GM12878 (cell line): ENCODE data around the gene SNX10. TPM values are rescaled to one million over a fixed set of nuclear protein-coding genes. Genes with fewer than 3 reads are reported as not detected.

Experiments used
- ATAC-seq: fragments of 200-7000 bp; cut with Tn5 transposase; 3 replicates; pipeline ENCODE4 v1.9.1; 2020; ENCODE audit warnings: mild to moderate bottlenecking, moderate library complexity
- BruUV-seq: library from RNA; stranded (reverse); fragments of 400-500 nt; replicated peaks from 2 replicates; lab custom pipeline; 2021; lab: Mats Ljungman, UMichigan
- CTCF ChIA-PET: fragments of 300-600 bp; sonication (Branson Sonifier 250); formaldehyde crosslinking; extraction: SDS; loops from one replicate; lab custom pipeline; 2021; ENCODE audit warnings: inconsistent platforms; lab: Yijun Ruan, JAX
- POLR2A ChIA-PET: fragments of 350-600 bp; formaldehyde crosslinking; extraction: SDS; loops from one replicate; lab custom pipeline; 2021; ENCODE audit warnings: inconsistent platforms; lab: Charles Lee
- RAD21 ChIA-PET: fragments of 300-600 bp; sonication (Branson Sonifier 250); formaldehyde crosslinking; loops from one replicate; lab custom pipeline; 2023; ENCODE audit warnings: antibody characterized with exemption; ENCODE audit not compliant: unreplicated experiment; lab: Charles Lee
- SMC1A ChIA-PET: fragments of 300-600 bp; sonication (Branson Sonifier 250); formaldehyde crosslinking; loops from one replicate; lab custom pipeline; 2023; ENCODE audit not compliant: unreplicated experiment, uncharacterized antibody; lab: Charles Lee
- DNase-seq: peaks from one replicate; pipeline ENCODE4 v3.0.0-alpha.2; 2011; ENCODE audit warnings: low read depth, low spot score
- FAIRE-seq: peaks from 3 replicates; lab custom pipeline; 2011; peaks lifted over from hg19 to GRCh38; lab: Jason Lieb, UNC
- H2AFZ ChIP-seq: 2 replicates; pipeline ENCODE4 v1.6.0; 2011; ENCODE audit warnings: low read depth, low read length, control low read depth; ENCODE audit not compliant: control insufficient read depth
- H3K27ac ChIP-seq: 2 replicates; pipeline ENCODE4 v1.5.1; 2011; ENCODE audit warnings: control low read depth; ENCODE audit not compliant: control insufficient read depth, insufficient read depth
- H3K27me3 ChIP-seq, 2 experiments: replicated peaks in 1 of 2; 2 replicates each; pipeline versions ENCODE4 v1.6.0 to v1.6.1; 2011; ENCODE audit warnings: low read length in 1 of 2; ENCODE audit not compliant: control insufficient read depth in 2 of 2, insufficient read depth in 2 of 2
- H3K36me3 ChIP-seq, 2 experiments: 2 replicates each; pipeline ENCODE4 v1.5.1; 2011; ENCODE audit warnings: low read length in 1 of 2; ENCODE audit not compliant: control insufficient read depth in 2 of 2, insufficient read depth in 2 of 2
- H3K4me1 ChIP-seq: 2 replicates; pipeline ENCODE4 v1.6.1; 2011; ENCODE audit warnings: mild to moderate bottlenecking, low read length, moderate library complexity, mixed read lengths; ENCODE audit not compliant: control insufficient read depth, insufficient read depth
- H3K4me2 ChIP-seq: 2 replicates; pipeline ENCODE4 v1.6.0; 2011; ENCODE audit warnings: control low read depth; ENCODE audit not compliant: control insufficient read depth, insufficient read depth
- H3K4me3 ChIP-seq: fragments of 200-600 bp; sonication (generic); 2 replicates; pipeline ENCODE4 v1.5.1; 2016
- H3K79me2 ChIP-seq: 2 replicates; pipeline ENCODE4 v1.6.0; 2011; ENCODE audit warnings: low read length; ENCODE audit not compliant: control insufficient read depth, insufficient read depth
- H3K9ac ChIP-seq: 2 replicates; pipeline ENCODE4 v1.8.0; 2011; ENCODE audit warnings: low read length, control low read depth, mixed read lengths; ENCODE audit not compliant: control insufficient read depth, insufficient read depth
- H3K9me3 ChIP-seq: replicated peaks from 3 replicates; pipeline ENCODE4 v1.5.1; 2011; ENCODE audit warnings: mild to moderate bottlenecking, low read length; ENCODE audit not compliant: control insufficient read depth, insufficient read depth
- H4K20me1 ChIP-seq: 2 replicates; pipeline ENCODE4 v1.6.0; 2011; ENCODE audit not compliant: control insufficient read depth, insufficient read depth
- CBX5 ChIP-seq: sonication (generic); IDR thresholded peaks from 2 replicates; pipeline ENCODE4 v1.6.1; 2016; ENCODE audit warnings: low read depth, moderate library complexity, mild to moderate bottlenecking, inconsistent platforms
- DPF2 ChIP-seq: fragments of 450-650 bp; IDR thresholded peaks from 2 replicates; pipeline ENCODE4 v1.6.1; 2017; ENCODE audit warnings: mild to moderate bottlenecking
- FOXK2 ChIP-seq: fragments of 450-650 bp; IDR thresholded peaks from 2 replicates; pipeline ENCODE4 v1.6.1; 2017; ENCODE audit warnings: mild to moderate bottlenecking, moderate library complexity
- KLF5 ChIP-seq: fragments of 450-650 bp; IDR thresholded peaks from 2 replicates; pipeline ENCODE4 v1.6.1; 2014; ENCODE audit warnings: mild to moderate bottlenecking; ENCODE audit not compliant: partially characterized antibody
- LARP7 ChIP-seq: fragments of 450-650 bp; IDR thresholded peaks from 2 replicates; pipeline ENCODE4 v1.6.1; 2017; ENCODE audit warnings: mild to moderate bottlenecking
- NR2C1 ChIP-seq: fragments of 450-650 bp; IDR thresholded peaks from 2 replicates; pipeline ENCODE4 v1.6.1; 2017; ENCODE audit warnings: antibody characterized with exemption, mild to moderate bottlenecking, moderate library complexity
- NR2C2 ChIP-seq: IDR thresholded peaks from 2 replicates; pipeline ENCODE4 v1.6.1; 2011; ENCODE audit warnings: borderline replicate concordance, low read depth; ENCODE audit not compliant: control insufficient read depth, insufficient read length
- PAX8 ChIP-seq: fragments of 450-650 bp; IDR thresholded peaks from 2 replicates; pipeline ENCODE4 v1.6.1; 2017; ENCODE audit warnings: mild to moderate bottlenecking, moderate library complexity
- POLR2AphosphoS5 ChIP-seq: IDR thresholded peaks from 2 replicates; pipeline ENCODE4 v1.6.1; 2011; ENCODE audit warnings: mild to moderate bottlenecking, low read length, inconsistent platforms
- POU2F2 ChIP-seq: IDR thresholded peaks from 3 replicates; pipeline ENCODE4 v1.6.1; 2011; ENCODE audit warnings: low read depth, mild to moderate bottlenecking, low read length, borderline replicate concordance
- SMC3 ChIP-seq: IDR thresholded peaks from 2 replicates; pipeline ENCODE4 v1.6.1; 2011; ENCODE audit warnings: low read length, improper control_type of control experiment, borderline replicate concordance
- SREBF1 ChIP-seq: IDR thresholded peaks from 2 replicates; pipeline ENCODE4 v1.6.1; 2012; ENCODE audit warnings: mild to moderate bottlenecking, low read length
- YY1 ChIP-seq: IDR thresholded peaks from 2 replicates; pipeline ENCODE4 v1.6.1; 2011; ENCODE audit warnings: low read depth, mild to moderate bottlenecking, low read length
- ZNF24 ChIP-seq: fragments of 450-650 bp; IDR thresholded peaks from 2 replicates; pipeline ENCODE4 v1.6.1; 2017; ENCODE audit warnings: antibody characterized with exemption, mild to moderate bottlenecking
- ZNF622 ChIP-seq: fragments of 450-650 bp; IDR thresholded peaks from 2 replicates; pipeline ENCODE4 v1.6.1; 2017; ENCODE audit warnings: mild to moderate bottlenecking, inconsistent platforms
- in situ Hi-C: fragments of 300-500 bp; cut with MboI; formaldehyde crosslinking; loops from 9 replicates; pipeline ENCODE4 v1.14.3; 2018; ENCODE audit warnings: mixed read lengths
- intact Hi-C: fragments of 100-400 bp; cut with micrococcal nuclease; formaldehyde crosslinking; loops from one replicate; pipeline ENCODE4 v1.14.2; 2022; ENCODE audit not compliant: unreplicated experiment
- polyA plus RNA-seq, 11 experiments: library from polyadenylated mRNA; depleted of rRNA in 4 of 11; unstranded in 6 of 11; stranded (reverse) in 5 of 11; fragments of >200 nt; fragmentation: Nextera tagmentation in 4 of 11; fragmentation: Illumina TruSeq in 1 of 11; extraction: Ambion mirVana in 4 of 11; extraction: Trizol in 1 of 11; gene quantifications; 1 replicate in 1 of 11; 2 replicates in 10 of 11; pipeline versions ENCODE4 v1.2.1 to v1.2.3, GENCODE V29; 2011 to 2016; ENCODE audit warnings: inconsistent platforms in 2 of 11, missing spikeins in 2 of 11, low read depth in 1 of 11
- total RNA-seq, 4 experiments: library from RNA; depleted of rRNA in 3 of 4; stranded (reverse); fragments of >200 nt in 3 of 4; fragmentation: Illumina TruSeq in 1 of 4; extraction: Trizol in 1 of 4; gene quantifications; 2 replicates each; pipeline versions ENCODE4 v1.2.1 to v1.2.3, GENCODE V29; 2013 to 2021
- TF ChIP-seq, protein P1 (sequence below): IDR thresholded peaks from 2 replicates; pipeline ENCODE4 v1.6.1; 2011; ENCODE audit warnings: mild to moderate bottlenecking, low read depth, low read length, moderate library complexity; ENCODE audit not compliant: insufficient replicate concordance
- TF ChIP-seq, protein P2 (sequence below): IDR thresholded peaks from 2 replicates; pipeline ENCODE4 v1.6.1; 2012; ENCODE audit warnings: mild to moderate bottlenecking, low read depth, low read length

SNX10 gene
- total and polyA plus RNA-seq, 10 of the 15 experiments (the other 5 are each of a cell fraction or from before 2014, with no cell fraction given) = 22.0 to 56.2 (median 30.1) TPM

DNA sequence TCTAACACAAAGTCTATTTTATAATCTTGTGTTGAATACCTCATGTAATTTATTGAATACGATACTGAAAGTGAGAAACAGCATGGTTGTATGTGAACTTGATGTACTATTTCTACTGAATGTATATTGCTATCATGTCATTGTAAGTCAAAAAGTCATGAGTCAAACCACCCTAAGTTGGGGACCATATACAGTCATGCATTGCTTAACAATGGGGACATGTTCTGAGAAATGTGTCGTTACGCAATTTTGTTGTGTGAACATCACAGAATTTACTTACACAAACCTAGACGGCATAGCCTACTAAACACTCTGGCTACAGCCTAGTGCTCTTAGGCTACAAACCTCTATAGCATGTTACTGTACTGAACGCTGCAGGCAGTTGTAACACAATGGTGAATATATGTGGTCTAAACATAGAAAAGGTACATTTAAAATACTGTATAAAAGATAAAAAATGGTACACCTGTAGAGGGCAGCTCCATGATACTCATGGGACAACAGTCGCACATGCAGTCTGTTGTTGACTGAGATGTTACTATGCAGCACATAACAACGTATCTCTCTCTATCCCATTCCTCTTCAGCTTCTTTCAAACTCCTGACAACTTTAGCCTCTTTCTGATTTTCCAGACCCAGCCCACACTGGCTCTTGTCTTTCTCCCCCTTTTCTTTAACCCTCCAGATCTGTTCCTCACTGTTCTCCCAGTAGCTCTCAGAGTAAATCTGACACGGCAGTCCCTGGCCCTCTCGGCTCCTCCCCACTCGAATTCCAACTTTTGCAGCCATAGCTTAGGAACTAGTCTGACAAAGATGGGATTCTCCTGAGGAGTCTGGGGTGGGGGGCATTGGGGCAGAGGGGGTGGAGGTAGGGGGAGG is 90.1 kb downstream of the SNX10 start (continued):
- TF ChIP-seq SMC3 = no peak
- TF ChIP-seq, protein P1, sequence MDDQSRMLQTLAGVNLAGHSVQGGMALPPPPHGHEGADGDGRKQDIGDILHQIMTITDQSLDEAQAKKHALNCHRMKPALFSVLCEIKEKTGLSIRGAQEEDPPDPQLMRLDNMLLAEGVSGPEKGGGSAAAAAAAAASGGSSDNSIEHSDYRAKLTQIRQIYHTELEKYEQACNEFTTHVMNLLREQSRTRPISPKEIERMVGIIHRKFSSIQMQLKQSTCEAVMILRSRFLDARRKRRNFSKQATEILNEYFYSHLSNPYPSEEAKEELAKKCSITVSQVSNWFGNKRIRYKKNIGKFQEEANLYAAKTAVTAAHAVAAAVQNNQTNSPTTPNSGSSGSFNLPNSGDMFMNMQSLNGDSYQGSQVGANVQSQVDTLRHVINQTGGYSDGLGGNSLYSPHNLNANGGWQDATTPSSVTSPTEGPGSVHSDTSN = no peak
- TF ChIP-seq NR2C1 = no peak
- TF ChIP-seq SREBF1 = no peak
- TF ChIP-seq POLR2AphosphoS5 = no peak

DNA sequence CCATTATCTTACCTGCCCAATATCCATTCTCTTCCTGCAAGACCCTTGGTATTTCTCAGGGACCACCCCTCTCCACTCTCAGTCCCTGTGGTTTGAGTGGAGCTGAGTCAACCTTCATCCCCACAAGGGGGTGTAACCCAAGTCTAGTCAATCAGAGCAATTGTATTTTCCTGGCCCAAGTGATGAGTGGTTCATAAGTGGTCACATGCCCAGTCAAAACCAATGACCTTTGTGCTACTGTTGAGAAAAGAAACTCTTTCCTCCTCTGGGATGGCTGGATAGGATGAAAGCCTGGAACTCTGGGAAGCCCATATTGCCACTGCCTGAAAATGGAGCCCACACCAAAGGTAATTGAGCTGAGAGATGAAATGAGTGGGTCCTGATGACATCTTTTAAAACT is 93.6 kb downstream of the SNX10 start:
- H3K9me3 ChIP-seq = no peaks in the 10 kb centered on the region
- FAIRE-seq (no peak), DNase-seq (no peak), ATAC-seq (no peak)
- POLR2A ChIA-PET = no interaction called here
- no peak overlapping the region for H3K9ac ChIP-seq
- CTCF ChIA-PET = interaction anchor here (1.6 kb wide), 1 partner anchor 115 kb away, joined by 6 read pairs; no protein-coding TSS in a partner anchor
- H2AFZ ChIP-seq = no peak overlapping the region
- no peak overlapping the region for H3K4me2 ChIP-seq
- no TSS peak for BruUV-seq
- H4K20me1 ChIP-seq = no peaks in the 10 kb centered on the region
- H3K4me3 ChIP-seq = no peak overlapping the region
- peaks cover 8% of the 10 kb centered on the region; the same call in 1 of the 2 replicates for H3K4me1 ChIP-seq
- no peaks in the 10 kb centered on the region for H3K36me3 ChIP-seq
- RAD21 ChIA-PET = interaction anchor here (1.3 kb wide), 1 partner anchor 16 kb away, joined by 5 read pairs; no protein-coding TSS in a partner anchor
- intact Hi-C loops (no loop called here), in situ Hi-C loops (no loop called here)
- SMC1A ChIA-PET = interaction anchor here (0.7 kb wide), 1 partner anchor 489 kb away, joined by 3 read pairs; no protein-coding TSS in a partner anchor
- H3K27ac ChIP-seq = no peak overlapping the region
- no peaks in the 10 kb centered on the region for H3K79me2 ChIP-seq
- H3K27me3 ChIP-seq = peaks cover 0 to 2% of the 10 kb centered on the region in 2 experiments; a peak in 2 of 4 replicates
- no peak for TF ChIP-seq CBX5
- TF ChIP-seq POU2F2 = no peak
- no peak for TF ChIP-seq FOXK2
- TF ChIP-seq, protein P2, sequence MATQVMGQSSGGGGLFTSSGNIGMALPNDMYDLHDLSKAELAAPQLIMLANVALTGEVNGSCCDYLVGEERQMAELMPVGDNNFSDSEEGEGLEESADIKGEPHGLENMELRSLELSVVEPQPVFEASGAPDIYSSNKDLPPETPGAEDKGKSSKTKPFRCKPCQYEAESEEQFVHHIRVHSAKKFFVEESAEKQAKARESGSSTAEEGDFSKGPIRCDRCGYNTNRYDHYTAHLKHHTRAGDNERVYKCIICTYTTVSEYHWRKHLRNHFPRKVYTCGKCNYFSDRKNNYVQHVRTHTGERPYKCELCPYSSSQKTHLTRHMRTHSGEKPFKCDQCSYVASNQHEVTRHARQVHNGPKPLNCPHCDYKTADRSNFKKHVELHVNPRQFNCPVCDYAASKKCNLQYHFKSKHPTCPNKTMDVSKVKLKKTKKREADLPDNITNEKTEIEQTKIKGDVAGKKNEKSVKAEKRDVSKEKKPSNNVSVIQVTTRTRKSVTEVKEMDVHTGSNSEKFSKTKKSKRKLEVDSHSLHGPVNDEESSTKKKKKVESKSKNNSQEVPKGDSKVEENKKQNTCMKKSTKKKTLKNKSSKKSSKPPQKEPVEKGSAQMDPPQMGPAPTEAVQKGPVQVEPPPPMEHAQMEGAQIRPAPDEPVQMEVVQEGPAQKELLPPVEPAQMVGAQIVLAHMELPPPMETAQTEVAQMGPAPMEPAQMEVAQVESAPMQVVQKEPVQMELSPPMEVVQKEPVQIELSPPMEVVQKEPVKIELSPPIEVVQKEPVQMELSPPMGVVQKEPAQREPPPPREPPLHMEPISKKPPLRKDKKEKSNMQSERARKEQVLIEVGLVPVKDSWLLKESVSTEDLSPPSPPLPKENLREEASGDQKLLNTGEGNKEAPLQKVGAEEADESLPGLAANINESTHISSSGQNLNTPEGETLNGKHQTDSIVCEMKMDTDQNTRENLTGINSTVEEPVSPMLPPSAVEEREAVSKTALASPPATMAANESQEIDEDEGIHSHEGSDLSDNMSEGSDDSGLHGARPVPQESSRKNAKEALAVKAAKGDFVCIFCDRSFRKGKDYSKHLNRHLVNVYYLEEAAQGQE = no peak
- TF ChIP-seq PAX8 = no peak
- no peak for TF ChIP-seq ZNF622
- no peak for TF ChIP-seq NR2C2
- TF ChIP-seq ZNF24 = no peak
- no peak for TF ChIP-seq KLF5
- no peak for TF ChIP-seq DPF2
- no peak for TF ChIP-seq LARP7
- no peak for TF ChIP-seq YY1
